Effector CD4-positive, alpha-beta T cell (primary cell): Measurements from ENCODE around the gene RNF103.
A peak's percentile ranks its signal among the peaks of the same experiment; 100 is the strongest.
"Not testable (repeated sequence)": the region's sequence is repeated elsewhere in the genome, so short reads cannot be mapped to it uniquely, and the experiment has no call there.

Experiments used
- DNase-seq: peaks from one replicate; pipeline ENCODE4 v3.0.0-alpha.2; 2020

Gene RNF103

DNA sequence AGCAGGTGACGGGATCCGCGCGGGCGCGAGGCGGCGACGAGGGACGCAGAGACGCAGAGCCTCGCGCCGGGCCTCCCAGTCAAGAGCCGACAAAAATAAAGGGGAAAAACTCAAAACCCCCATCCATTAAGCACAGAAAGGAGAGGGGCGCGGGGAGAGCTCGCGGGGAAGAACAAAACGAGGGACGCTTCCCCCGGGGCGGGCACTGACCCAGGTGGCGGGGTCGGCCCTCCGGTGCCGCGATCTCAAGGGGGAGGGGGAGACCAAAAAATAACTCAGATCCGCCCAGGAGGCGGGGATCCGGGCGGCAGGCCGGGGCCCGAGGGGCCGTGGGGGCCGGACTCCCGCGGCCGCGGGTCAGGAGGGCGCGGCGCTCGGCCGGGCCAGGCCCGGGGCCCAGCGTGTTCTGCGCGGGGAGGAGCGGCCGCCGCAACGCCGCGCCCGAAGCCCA is 597 bp downstream of the RNF103 start:
- peak; percentile 25 for DNase-seq

DNA sequence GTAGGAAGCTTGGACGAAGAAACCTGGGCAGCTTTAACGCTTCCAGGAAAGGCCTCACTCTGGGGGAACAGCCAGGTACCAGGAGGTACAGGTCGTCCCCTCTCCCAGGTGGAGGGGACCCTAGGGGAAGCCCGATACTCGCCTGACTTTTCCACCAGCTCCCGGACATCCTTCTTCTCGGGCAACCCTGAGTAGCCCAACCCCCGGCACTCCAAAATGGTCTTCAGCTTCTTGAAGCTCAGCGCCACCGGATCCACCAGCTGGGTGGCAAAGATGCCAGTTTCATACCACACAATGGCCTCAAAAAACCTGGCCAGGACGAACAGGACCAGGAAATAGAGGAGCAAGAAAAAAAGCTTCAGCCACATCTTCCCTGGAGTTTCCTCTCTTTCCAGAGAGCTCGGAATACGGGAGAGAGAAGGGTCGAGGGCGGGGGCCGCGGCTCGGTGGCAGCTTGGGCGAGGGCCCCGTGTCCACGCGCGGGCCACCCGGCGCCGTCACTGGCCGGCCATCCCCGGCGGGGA is 1.1 kb downstream of the RNF103 start:
- DNase-seq: no peak

DNA sequence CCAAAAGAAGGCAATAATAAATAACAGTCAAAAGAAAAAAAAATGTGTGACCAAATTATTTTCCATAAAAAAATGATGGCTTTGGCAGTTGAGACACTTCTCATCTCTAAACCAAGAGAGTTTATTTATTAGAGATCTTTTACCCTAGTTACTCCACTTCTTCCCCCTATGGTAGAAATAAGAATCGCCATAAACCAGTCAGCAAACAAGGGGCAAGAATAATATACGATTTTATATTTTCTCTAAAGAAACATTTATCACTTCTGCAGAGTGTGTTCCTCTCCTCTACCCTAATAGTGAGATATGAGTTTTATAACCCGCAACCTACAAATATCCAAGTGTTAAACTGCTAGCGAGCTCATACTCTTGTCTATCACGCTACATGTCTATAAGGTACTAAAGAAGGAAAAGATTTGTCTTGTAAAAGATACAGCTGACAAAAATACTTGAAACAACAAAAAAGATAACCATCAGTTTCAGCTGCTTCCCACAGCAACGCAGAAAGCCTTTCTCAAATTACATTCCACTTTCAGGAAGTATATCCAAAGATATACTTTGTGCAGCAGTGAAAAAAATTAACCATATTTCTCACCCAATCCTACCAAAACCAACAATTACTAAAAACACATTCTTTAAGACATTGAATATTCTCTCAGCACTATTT is 2.3 kb downstream of the RNF103 start:
- no peak for DNase-seq

DNA sequence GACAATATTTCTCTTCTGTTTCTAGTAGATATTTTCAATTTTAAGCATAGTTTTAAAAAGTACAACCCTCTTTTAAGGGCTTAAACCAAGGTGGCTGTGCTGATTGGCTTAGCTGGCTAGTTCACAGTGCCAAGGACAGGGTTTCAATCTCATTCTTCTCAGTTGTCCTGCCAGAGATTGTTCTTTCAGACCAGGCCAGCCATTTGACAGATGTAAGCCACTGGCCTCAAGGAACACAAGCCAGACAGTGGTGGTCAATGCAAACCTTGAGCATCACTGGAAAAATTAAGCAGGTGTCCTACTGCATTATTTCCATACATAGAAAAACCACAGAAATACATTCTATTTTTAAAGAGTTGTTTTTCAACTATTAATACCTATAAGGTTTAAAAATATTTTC is 5.9 kb downstream of the RNF103 start:
- DNase-seq: no peak

DNA sequence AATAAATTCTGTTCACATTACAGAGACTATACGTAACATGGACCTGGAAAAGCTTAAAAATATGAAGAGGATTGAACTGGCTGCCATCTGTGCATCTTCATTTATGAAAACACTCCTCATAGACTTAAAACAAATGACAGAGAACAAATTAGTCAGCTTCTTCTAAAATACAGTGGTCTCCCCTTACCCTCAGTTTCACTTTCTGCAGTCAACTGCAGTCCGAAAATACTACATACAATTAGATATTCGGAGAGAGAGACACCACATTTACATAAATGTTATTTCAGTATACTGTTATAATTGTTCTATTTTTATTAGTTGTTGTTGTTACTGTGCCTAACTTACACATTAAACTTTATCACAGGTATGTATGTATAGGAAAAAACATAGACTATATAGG is 6.5 kb downstream of the RNF103 start:
- no peak for DNase-seq

DNA sequence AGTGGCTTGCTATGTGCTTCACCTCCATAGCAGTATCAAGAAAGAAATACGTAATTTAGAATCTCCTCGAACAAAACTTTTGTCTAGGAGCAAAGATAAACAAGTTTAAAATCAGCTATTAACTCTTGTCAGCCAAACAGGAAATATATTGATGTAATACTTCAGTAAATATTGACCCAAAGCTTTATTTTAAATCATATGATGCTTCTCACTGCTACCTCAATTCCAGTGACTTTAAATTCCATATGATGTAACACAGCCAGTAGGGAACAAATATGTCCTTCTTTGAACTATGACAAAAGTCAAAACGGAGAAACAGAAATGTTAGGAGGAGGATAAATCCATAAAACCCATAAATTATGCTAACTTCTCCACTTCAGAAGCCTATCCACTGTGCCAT is 7.2 kb downstream of the RNF103 start:
- DNase-seq: no peak

DNA sequence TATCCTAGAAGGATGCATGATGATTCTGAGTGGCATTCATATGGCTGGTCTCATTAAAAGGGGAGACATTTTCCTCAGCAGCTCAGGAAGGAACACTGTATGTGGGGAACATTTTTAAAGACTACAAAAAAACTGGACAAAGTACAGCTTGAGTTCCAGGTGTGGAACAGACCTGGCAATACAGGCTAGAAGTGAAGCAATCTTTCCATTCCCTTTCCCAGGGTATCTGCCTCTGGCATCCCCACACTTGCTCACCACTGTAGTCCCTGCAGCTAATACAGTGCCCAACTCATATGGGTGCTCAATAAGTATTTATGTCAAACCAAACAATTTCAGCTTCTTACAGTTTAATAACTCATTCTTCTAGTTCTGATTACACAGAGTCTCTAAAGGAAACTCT is 8.1 kb downstream of the RNF103 start:
- DNase-seq: no peak

DNA sequence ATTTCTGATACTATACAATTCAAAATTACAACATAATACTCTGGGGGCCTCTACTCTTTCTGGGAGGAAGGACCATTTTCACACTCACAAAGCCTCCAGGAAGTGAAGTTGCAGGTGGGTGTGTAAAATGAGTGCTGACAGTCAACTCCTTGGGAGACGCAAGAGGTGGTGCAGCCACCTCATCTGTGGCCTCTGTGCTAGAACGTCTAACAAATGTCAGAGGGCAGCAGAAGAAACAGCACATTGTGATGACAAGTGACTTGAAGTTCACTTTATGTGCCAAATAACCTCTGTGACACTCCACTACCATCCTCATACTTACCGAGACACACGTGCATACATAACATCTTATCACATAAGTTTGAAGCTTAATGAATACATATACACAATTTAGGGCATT is 10.2 kb downstream of the RNF103 start:
- no peak for DNase-seq

DNA sequence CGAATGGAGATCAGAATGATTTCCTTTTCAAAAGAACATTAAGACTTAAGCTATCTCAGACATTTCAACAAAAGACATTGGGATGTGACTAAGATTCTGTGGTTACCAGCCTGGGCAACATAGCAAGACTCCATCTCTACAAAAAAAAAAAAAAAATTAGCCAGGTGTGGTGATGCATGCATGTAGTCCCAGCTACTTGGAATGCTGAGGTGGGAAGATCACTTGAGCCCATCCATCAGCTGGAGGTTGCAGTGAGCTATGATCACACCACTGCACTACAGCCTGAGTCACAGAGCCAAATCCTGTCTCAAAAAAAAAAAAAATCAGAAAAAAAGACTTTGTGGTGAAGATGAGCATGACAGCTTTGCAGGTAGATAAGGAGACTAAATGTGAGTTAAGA is 12.8 kb downstream of the RNF103 start:
- DNase-seq: no peak

DNA sequence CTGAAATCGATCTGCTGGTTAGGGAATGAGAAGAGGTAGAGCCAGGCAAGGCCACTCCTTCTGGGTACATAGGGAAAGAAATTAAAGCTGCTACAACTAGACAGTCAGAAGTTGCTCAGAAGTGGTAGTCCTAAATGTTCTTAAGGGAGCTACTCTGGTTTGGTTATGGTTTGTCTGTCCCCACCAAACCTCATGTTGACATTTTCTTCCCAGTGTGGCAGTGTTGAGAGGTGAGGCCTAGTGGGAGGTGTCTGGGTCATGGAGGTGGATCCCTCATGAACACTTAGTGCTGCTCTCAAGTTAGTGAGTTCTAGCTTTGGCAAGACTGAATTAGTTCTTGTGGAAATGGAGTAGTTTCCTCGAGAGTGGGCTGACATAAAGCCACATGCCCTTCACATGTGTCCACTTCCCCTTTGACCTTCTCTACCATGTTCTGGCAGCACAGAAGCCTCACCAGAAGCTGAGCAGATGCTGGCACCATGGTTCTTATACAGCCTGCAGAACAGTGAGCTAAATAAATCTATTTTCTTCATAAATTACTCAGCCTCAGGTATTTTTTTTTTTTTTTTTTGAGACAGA is 14.7 kb downstream of the RNF103 start:
- no peak for DNase-seq

DNA sequence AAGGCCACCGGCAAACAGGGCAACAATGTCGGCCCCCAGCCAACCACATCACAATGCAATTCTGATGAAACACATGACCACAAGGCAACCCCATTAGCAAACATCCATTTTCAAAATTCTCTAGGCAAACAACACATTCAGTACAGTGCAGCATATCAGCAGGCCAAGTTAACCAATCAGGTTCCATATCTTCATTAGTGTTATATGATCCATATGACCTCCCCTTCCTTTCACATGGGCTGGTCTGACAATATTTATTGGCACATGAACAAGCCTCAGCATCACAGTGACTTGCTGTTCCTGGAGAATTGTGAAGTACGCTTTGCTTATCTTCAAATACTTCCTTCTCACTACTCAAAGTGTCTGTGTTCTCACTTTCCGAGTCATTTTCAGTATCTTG is 19.8 kb downstream of the RNF103 start:
- DNase-seq: no peak

DNA sequence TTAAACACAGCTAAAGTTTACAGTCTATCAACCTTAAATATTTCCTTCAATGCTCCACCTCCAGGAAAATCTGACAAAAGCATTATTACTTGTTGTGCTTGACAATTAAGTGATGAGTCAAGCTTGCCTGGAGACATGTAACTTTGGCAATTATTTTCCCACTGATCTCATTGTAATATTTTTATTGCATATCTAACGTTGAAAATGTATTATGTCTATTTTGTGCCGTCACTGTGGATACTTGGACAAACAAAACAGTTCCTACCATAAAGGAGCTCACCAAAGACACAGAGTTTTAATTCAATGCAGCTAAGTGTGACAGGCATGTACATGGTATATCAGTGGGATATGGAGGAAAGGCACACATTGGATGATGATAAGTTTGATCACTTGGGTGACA is 24.7 kb downstream of the RNF103 start:
- DNase-seq: no peak

DNA sequence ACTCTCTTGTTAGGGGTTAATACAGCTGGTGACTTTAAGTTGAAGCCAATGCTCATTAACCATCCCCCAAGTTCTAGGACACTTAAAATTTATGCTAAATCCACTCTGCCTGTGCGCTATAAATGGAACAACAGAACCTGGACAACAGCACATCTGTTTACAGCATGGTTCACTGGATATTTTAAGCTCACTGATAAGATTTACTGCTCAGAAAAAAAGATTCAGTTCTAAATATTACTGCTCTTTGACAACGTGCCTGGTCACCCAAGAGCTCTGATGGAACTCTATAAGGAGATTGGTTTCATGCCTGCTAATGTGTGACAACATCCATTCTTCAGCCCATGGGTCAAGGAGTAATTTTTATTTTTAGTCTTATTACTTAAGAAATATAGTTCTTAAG is 27.5 kb downstream of the RNF103 start:
- DNase-seq: no peak

DNA sequence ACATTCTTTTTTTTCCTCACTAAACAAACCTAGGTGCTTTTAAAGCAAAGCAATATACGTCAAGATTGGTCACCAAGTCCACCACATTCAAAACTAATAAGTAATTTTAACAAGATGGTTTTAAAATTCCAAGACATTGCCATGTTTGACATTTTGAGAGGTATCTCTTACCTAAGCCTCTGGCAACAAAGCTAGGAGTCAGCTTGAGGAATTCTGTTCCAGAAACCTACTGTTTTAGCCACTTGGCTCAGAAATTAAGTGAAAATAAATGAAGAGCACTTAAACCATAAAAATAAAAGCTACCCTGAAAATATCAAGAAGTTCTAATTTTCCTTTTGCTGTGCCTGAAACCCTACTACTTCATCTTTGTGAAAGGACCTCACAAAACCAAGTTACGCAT is 30.4 kb downstream of the RNF103 start:
- no peak for DNase-seq

DNA sequence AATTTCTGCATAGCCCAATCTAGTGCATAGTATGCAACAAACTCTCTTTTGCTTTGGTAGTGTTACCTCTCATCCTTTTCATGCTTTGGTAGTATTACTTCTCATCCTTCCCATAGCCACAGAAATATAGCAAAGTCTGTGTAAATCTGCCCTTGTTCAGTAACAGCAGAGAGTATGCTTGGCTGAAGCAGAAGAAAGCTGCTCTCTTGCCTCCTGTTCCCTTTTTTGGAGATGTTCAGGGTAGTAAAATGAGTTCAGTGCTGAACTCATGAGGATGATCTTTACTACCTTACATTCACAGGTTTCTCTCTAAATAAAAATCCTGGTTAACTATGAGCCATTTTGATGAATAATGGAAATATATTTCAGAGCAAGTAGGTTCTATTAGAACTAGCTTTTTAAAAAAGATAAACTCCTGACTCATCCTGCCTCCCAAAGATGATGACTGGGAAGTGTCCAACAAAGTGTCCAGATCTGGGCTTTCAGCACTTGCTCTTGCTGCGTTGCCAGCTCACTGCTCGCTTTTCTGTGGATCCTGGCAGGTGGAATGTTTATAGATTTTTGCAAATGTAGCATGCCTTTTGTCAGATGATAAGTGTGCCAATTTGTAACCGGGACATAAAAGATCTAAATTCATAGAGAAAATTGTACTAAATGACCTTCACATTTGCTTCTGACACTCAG is 31.0 kb downstream of the RNF103 start:
- DNase-seq: no peak

DNA sequence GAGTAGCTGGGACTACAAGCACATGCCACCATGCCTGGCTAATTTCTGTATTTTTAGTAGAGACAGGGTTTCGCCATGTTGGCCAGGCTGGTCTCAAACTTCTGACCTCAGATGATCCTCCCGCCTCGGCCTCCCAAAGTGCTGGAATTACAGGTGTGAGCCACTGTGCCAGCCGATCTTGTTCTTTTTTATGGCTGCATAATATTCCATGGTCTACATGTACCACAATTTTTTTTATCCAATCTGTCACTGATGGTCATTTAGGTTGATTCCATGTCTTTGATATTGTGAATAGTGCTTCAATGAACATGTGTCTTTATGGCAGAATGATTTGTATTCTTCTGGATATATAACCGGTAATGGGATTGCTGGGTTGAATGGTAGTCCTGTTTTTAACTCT is 34.0 kb downstream of the RNF103 start:
- not testable (repeated sequence) for DNase-seq

DNA sequence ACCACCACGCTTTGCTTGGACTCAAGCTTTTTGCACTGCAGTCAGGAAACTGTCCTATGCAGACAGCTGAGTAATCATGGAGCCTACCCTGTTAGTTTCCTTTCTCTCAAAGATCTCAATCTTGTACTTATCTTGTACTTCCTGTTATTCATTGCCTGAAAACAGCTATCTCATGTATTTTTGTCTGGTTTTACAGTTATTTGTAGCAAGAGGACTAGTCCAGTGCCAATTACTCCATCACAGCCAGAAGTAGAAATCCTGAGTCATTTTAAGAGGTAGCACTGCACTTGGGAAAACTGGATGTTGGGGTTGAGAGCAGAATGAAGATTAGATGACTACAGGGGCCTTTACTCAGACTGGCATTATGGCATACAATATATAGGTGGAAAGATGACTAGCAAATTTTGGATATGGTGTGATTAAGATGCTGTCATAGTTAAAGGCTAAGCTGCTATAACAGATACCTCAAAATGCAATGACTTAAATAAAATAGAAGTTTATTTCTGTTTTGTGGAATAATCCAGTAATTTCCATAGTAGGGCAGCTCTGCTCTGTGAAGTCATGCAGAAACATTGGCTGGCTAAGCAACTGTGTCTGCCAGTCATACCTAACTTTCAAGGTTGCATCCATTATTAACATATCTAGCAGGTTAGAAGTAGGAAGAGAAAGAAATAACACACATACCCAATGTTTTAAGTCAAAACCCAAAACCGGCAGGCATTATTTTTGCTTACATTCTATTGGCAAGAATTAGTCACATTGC is 39.3 kb downstream of the RNF103 start:
- DNase-seq: no peak

DNA sequence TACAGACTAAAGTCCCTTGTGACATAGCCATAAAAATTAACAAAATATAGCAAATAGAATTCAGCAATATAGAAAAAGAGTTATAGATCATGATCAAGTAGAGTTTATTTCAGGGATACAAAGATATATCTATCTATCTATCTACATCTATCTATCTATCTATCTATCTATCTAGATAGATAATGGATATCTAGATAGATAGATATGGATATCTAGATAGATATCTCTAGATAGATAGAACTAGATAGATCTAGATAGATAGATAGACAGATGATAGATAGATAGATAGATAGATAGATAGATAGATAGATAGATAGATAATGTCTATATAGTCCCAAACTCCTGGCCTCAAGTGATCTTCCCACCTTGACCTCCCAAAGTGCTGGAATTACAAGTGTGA is 43.1 kb downstream of the RNF103 start:
- no peak for DNase-seq

DNA sequence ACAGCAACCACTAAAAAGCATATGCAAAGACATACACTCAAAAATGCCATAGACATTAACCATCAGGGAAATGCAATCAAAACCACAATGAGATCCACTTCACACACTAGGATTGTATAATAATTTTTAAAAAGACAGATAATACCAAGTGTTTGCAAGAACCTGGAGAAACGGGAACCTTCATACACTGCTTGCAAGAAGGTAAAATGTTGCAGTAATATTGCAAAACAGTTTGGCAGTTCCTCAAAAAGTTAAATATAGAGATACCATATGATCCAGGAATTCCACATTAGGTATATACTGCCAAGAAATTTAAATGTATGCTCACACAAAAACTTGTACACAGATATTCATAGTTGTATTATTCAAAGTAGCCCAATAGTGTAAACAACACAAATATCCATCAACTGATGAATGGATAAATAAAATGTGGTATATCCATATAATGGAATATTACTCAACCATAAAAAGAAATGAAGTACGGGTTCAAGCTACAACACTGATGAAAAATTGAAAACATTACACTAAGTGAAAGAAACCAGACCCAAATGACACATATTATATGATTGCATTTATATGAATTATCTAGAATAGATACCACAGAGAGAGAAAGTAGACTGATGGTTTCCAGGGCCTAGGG is 45.7 kb downstream of the RNF103 start:
- no peak for DNase-seq

DNA sequence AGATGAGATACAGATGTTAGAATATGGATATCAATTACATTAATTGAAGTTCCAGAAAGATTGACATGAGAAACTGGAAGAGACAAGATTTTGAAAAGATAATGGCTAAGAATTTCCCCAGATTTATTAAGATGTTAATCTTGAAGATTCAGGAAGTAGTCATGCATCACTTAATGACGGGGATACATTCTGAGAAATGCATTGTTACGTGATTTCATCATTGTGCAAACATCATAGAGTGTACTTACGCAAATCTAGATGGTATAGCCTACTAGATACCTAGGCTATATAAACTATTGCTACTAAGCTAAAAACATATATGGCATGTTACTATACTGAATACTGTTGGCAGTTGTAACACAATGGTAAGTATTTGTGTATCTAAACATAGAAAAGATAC is 53.6 kb downstream of the RNF103 start:
- DNase-seq: no peak

DNA sequence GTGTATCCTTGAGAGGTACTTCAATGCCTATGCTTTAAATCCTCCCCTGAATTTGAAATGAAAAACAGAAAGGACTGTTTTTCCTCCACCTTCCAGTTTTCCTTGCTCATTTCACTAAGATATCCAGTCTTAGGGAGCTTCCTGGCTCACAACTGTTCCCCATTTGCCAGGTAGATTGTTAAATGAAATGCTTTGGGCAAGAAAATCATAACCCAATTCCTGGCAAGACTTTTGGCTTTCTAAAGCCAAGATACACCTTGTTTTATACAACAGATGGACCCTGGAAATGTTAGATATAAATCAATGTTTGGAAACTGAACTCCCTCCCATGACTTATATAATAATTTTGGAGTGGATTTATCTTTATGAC is 56.9 kb downstream of the RNF103 start:
- no peak for DNase-seq

DNA sequence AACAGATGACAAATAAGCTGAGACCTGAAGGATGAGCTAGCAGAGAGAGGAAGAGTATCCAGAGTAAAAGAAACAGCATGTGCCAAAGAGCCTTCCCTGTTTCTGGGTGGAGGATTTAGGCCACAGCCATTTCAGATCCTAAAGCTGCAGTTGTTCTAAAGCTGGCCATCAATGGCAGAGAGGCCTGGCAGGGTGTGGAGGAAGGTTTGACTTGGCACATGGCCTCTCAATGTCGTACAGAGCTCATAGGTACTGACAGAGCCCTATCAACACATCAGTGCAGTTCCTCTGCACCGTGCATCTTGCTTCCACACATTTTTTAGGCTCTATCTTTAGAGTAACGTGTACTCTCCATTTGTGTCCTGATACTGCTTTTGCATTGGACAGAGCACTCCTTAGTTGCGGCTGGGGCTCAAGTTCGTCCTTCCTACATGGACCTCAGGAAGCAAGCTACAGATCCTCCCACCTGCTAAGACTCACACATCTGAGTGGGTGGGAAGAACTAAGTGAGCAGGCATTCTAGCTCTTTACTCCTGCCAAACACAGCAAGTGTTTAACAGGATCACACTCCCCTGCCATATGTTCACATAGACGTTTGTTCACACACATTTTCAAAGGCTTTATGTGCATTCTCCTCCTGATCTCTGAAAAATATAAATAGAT is 57.4 kb downstream of the RNF103 start:
- no peak for DNase-seq
